ENCODE measurements around the gene ASB8. TPM values are rescaled to one million over a fixed set of nuclear protein-coding genes. Genes with fewer than 3 reads are reported as not detected.

Gene ASB8
- total RNA-seq, 1 experiment from 2014 or later = 19.2 TPM

DNA sequence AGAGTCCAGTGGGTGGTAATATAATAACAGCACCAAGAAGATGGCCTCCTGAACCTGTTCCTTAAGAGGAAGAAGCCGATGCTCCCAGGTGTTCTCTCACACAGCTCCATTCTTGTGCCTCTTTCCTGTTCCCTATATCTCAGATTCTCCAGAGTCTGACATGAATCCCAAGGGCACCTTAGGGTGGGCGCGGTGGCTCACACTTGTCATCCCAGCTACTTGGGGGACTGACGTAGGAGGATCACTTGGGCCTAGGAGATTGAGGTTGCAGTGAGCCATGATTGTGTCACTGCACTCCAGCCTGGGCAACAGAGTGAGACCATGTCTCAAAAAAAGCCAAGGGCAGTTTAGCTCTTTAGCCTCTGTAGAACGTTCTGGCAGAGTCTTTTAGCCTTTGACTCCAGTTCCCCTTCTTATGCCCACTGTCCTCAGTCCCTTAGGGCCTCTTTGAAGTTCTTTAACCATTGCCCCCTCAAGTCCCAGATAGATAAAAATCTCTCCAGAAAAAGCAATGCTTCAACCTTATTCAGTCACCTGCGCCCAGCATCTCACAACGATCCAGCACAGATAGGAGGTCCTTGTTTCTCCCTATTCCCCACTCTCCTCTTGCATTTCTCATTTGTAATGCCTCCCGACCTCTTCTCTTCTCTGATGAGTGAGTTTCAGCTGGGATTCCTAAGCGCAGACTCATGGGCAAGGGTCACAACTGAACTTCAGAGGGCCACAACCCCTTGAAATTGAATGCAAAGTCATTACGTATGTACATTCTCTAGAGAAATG is 30.8 kb upstream of the ASB8 start:
- Mint-ChIP-seq H3K27me3 (ENCODE audit: unreplicated experiment) (peaks cover 37% of the 10 kb centered on the region), H3K4me3 (ENCODE audit: low read depth, unreplicated experiment) (no peak overlapping the region), H3K27ac (ENCODE audit: unreplicated experiment) (no peak overlapping the region), H3K4me1 (ENCODE audit: low read depth, unreplicated experiment) (peaks cover 20% of the 10 kb centered on the region), H3K9me3 (ENCODE audit: low read depth, unreplicated experiment) (no peaks in the 10 kb centered on the region), H3K36me3 (ENCODE audit: insufficient read depth, unreplicated experiment) (peaks cover 14% of the 10 kb centered on the region)
- intact Hi-C loops (cut with micrococcal nuclease; ENCODE audit: unreplicated experiment) = loop anchor here (10.0 kb wide), 1 partner anchor 427 kb away; no protein-coding TSS in a partner anchor
- CTCF ChIA-PET = no interaction called here
- no TSS peak for BruUV-seq (replicated peaks)
- TF ChIP-seq, protein P1, sequence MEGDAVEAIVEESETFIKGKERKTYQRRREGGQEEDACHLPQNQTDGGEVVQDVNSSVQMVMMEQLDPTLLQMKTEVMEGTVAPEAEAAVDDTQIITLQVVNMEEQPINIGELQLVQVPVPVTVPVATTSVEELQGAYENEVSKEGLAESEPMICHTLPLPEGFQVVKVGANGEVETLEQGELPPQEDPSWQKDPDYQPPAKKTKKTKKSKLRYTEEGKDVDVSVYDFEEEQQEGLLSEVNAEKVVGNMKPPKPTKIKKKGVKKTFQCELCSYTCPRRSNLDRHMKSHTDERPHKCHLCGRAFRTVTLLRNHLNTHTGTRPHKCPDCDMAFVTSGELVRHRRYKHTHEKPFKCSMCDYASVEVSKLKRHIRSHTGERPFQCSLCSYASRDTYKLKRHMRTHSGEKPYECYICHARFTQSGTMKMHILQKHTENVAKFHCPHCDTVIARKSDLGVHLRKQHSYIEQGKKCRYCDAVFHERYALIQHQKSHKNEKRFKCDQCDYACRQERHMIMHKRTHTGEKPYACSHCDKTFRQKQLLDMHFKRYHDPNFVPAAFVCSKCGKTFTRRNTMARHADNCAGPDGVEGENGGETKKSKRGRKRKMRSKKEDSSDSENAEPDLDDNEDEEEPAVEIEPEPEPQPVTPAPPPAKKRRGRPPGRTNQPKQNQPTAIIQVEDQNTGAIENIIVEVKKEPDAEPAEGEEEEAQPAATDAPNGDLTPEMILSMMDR (IDR thresholded peaks at IDR 0.05; ENCODE audit: unreplicated experiment) = no peak
- no peak for DNase-seq

DNA sequence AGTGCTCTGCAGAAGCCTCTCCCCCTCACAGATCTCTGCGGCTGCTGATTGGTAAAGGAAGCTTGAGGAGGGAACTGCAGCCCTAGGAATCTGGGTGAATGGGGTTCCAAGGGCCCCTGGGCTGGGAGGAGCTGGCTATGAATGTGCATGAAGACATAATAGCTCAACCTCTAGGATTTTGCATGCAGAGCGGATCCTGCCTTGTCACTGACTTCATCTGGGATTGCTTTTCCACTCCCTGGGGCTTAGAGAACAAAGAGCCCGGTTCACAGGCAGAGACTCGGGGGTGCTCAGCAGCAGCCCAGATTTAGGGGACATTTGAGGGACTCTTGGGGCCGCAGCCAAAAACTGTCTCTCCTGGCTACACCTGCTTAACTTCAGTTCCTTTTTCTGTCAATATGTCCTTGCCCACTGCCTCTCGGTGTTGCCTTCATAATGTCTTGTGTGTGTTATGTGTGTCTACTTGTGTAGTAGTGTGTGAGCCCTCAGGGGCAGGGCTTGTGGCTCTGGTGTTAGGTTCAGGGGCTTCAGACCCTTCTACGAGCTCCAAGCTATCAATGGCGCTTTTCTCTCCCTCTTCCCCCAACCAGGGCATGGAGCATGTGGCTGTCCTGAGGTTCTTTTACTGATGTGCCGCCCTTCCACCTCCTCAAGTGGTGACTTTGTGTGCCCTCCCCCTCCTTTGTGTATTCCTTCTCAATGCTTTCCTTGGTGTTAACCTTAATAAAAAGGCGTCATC is 28.0 kb upstream of the ASB8 start:
- Mint-ChIP-seq H3K9me3 (ENCODE audit: low read depth, unreplicated experiment) (no peaks in the 10 kb centered on the region), H3K27ac (ENCODE audit: unreplicated experiment) (peak overlapping the region; percentile 16), H3K4me1 (ENCODE audit: low read depth, unreplicated experiment) (peaks cover 17% of the 10 kb centered on the region), H3K27me3 (ENCODE audit: unreplicated experiment) (peaks cover 54% of the 10 kb centered on the region), H3K36me3 (ENCODE audit: insufficient read depth, unreplicated experiment) (peaks cover 17% of the 10 kb centered on the region), H3K4me3 (ENCODE audit: low read depth, unreplicated experiment) (no peak overlapping the region)
- no peak for DNase-seq
- CTCF ChIA-PET = interaction anchor here (1.4 kb wide), 1 partner anchor 12 kb away, joined by 5 read pairs; no protein-coding TSS in a partner anchor
- intact Hi-C loops (cut with micrococcal nuclease; ENCODE audit: unreplicated experiment) = loop anchor here (10.0 kb wide), 1 partner anchor 429 kb away; no protein-coding TSS in a partner anchor
- no TSS peak for BruUV-seq (replicated peaks)
- TF ChIP-seq, protein P1 (IDR thresholded peaks at IDR 0.05; ENCODE audit: unreplicated experiment) = no peak

DNA sequence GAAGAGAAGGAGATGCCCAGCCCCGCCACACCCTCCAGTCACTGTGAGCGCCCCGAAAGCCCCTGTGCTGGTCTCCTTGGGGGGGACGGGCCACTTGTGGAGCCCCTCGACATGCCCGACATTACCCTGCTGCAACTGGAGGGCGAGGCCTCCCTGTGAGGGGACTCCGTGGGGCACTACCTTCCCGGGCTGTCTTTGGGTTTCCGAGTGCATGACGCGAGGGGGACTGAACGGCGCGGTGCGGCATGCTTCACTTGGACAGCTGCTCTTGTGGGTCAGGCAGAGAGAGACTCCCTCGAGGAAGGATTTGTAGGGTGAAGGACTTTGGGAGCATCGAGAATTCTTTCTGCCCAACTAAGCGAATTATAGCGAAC is 27.2 kb upstream of the ASB8 start:
- Mint-ChIP-seq H3K27me3 (ENCODE audit: unreplicated experiment) (peaks cover 57% of the 10 kb centered on the region), H3K27ac (ENCODE audit: unreplicated experiment) (no peak overlapping the region), H3K4me1 (ENCODE audit: low read depth, unreplicated experiment) (peaks cover 10% of the 10 kb centered on the region), H3K4me3 (ENCODE audit: low read depth, unreplicated experiment) (no peak overlapping the region), H3K9me3 (ENCODE audit: low read depth, unreplicated experiment) (no peaks in the 10 kb centered on the region), H3K36me3 (ENCODE audit: insufficient read depth, unreplicated experiment) (peaks cover 17% of the 10 kb centered on the region)
- CTCF ChIA-PET = no interaction called here
- TF ChIP-seq, protein P1 (IDR thresholded peaks at IDR 0.05; ENCODE audit: unreplicated experiment) = no peak
- no peak for DNase-seq
- intact Hi-C loops (cut with micrococcal nuclease; ENCODE audit: unreplicated experiment) = loop anchor here (10.0 kb wide), 1 partner anchor 430 kb away; no protein-coding TSS in a partner anchor
- no TSS peak for BruUV-seq (replicated peaks)

DNA sequence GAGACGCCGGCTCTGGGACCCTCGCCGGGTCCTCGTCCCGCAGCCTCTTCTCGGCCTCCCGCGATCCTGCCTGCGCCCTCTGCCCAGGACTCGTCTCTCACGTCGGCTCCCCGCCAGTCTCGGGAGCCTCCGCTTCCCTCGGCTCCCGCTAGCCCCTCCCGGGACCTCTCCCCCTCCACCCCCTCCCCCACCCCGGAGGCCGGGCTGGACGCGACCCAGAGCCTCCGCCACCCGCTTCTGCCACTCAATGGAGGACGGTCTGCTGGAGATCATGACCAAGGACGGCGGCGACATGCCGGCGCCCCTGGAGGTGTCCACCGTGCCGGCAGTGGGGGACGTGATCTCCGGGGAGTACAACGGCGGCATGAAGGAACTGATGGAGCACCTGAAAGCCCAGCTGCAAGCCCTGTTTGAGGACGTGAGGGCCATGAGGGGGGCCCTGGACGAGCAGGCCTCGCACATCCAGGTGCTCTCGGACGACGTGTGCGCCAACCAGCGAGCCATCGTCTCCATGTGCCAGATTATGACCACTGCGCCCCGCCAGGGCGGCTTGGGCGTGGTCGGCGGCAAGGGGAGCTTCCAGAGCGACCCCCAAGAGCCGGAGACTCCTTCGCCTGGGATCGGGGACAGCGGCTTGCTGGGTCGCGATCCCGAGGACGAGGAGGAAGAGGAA is 26.7 kb upstream of the ASB8 start:
- Mint-ChIP-seq H3K36me3 (ENCODE audit: insufficient read depth, unreplicated experiment) (peaks cover 17% of the 10 kb centered on the region), H3K9me3 (ENCODE audit: low read depth, unreplicated experiment) (no peaks in the 10 kb centered on the region), H3K27me3 (ENCODE audit: unreplicated experiment) (peaks cover 62% of the 10 kb centered on the region), H3K4me1 (ENCODE audit: low read depth, unreplicated experiment) (peaks cover 10% of the 10 kb centered on the region), H3K27ac (ENCODE audit: unreplicated experiment) (no peak overlapping the region), H3K4me3 (ENCODE audit: low read depth, unreplicated experiment) (peak overlapping the region; percentile 84)
- DNase-seq = peak; percentile 6
- no TSS peak for BruUV-seq (replicated peaks)
- intact Hi-C loops (cut with micrococcal nuclease; ENCODE audit: unreplicated experiment) = loop anchor here (10.0 kb wide), 1 partner anchor 431 kb away; no protein-coding TSS in a partner anchor
- TF ChIP-seq, protein P1 (IDR thresholded peaks at IDR 0.05; ENCODE audit: unreplicated experiment) = no peak
- CTCF ChIA-PET = no interaction called here

Data from Calu3 (cell line).